ENCODE results near the gene DOK6.

DNA sequence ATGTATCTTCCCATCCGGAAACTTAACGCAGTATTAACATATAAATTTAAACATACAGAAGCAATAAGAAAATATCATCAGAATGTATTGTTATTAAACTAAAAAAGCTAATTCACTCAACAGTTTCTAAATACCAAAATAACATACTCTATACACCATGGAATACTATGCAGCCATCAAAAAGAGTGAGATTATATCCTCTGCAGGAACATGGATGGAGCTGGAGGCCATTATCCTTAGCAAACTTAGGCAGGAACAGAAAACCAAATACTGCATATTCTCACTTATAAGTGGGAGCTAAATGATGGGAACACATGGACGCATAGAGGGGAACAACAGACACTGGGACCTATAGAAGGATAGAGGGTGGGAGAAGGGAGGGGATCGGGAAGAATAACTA, 419.9 kb downstream of the DOK6 start:
- TF ChIP-seq CTCF (conservative IDR thresholded peaks at IDR 0.05) (no peak), ZFX (IDR thresholded peaks at IDR 0.05) (no peak)
